MCF 10A (cell line): ENCODE results near the gene MLLT6. TPM values are rescaled to one million over a fixed set of nuclear protein-coding genes. Genes with fewer than 3 reads are reported as not detected.
A peak's percentile ranks its signal among the peaks of the same experiment; 100 is the strongest.

Source experiments
- BruUV-seq: library from RNA; stranded (reverse); fragments of 400-500 nt; replicated peaks from 2 replicates; lab custom pipeline; 2021; lab: Mats Ljungman, UMichigan
- CTCF ChIA-PET: fragments of 300-600 bp; sonication (Branson Sonifier 250); formaldehyde crosslinking; extraction: SDS; loops from one replicate; lab custom pipeline; 2021; ENCODE audit warnings: antibody characterized with exemption, inconsistent platforms; lab: Yijun Ruan, JAX
- POLR2A ChIA-PET: fragments of 300-600, 350-650 bp; sonication (Branson Sonifier 250); formaldehyde crosslinking; extraction: SDS; loops from one replicate; lab custom pipeline; 2020; ENCODE audit warnings: antibody characterized with exemption, inconsistent platforms; lab: Yijun Ruan, JAX
- DNase-seq: peaks from one replicate; pipeline ENCODE4 v3.0.0-alpha.2; 2018; ENCODE audit not compliant: unreplicated experiment
- H3K27ac Mint-ChIP-seq: one replicate; pipeline ENCODE4 v1.8.0; 2022; ENCODE audit warnings: mild to moderate bottlenecking, low read depth, mixed read lengths; ENCODE audit not compliant: unreplicated experiment
- H3K27me3 Mint-ChIP-seq: one replicate; pipeline ENCODE4 v1.8.0; 2022; ENCODE audit warnings: mixed read lengths; ENCODE audit not compliant: insufficient read depth, unreplicated experiment
- H3K36me3 Mint-ChIP-seq: one replicate; pipeline ENCODE4 v1.8.0; 2022; ENCODE audit warnings: mild to moderate bottlenecking, moderate library complexity, mixed read lengths; ENCODE audit not compliant: insufficient read depth, unreplicated experiment
- H3K4me1 Mint-ChIP-seq: one replicate; pipeline ENCODE4 v1.8.0; 2022; ENCODE audit warnings: mixed read lengths; ENCODE audit not compliant: insufficient read depth, unreplicated experiment
- H3K4me3 Mint-ChIP-seq: one replicate; pipeline ENCODE4 v1.8.0; 2022; ENCODE audit warnings: mild to moderate bottlenecking, moderate library complexity, mixed read lengths; ENCODE audit not compliant: unreplicated experiment
- H3K9me3 Mint-ChIP-seq: one replicate; pipeline ENCODE4 v1.8.0; 2022; ENCODE audit warnings: mixed read lengths; ENCODE audit not compliant: unreplicated experiment
- intact Hi-C: fragments of 100-400 bp; cut with micrococcal nuclease; formaldehyde crosslinking; loops from 2 replicates; pipeline ENCODE4 v1.14.1; 2022
- total RNA-seq: library from RNA; stranded (reverse); gene quantifications from 2 replicates; pipeline ENCODE4 v1.2.3, GENCODE V29; 2022
- TF ChIP-seq, protein P1 (sequence below): fragments of 200-600 bp; IDR thresholded peaks from one replicate; pipeline ENCODE4 v1.8.0; 2022; ENCODE audit warnings: antibody characterized with exemption, mild to moderate bottlenecking; ENCODE audit not compliant: unreplicated experiment

The MLLT6 gene
- total RNA-seq, 1 experiment from 2014 or later, result 65.3 TPM

GRCh38 chr17:38727736-38728135, 22.7 kb downstream of the MLLT6 start:
- Mint-ChIP-seq H3K4me3 (no peak overlapping the region), H3K4me1 (peaks cover 7% of the 10 kb centered on the region), H3K27ac (no peak overlapping the region), H3K27me3 (no peaks in the 10 kb centered on the region), H3K36me3 (peaks cover 12% of the 10 kb centered on the region), H3K9me3 (no peaks in the 10 kb centered on the region)
- ChIA-PET POLR2A (interaction anchor here (0.7 to 2.2 kb wide), 6 partner anchors 9 to 360 kb away, joined by 3 to 18 read pairs (median 6); no protein-coding TSS in a partner anchor), CTCF (interaction anchor here (0.6 to 1.6 kb wide), 2 partner anchors 50 to 692 kb away, joined by 3 to 5 read pairs; no protein-coding TSS in a partner anchor)
- no TSS peak for BruUV-seq
- intact Hi-C loops, result no loop called here
- TF ChIP-seq, protein P1, sequence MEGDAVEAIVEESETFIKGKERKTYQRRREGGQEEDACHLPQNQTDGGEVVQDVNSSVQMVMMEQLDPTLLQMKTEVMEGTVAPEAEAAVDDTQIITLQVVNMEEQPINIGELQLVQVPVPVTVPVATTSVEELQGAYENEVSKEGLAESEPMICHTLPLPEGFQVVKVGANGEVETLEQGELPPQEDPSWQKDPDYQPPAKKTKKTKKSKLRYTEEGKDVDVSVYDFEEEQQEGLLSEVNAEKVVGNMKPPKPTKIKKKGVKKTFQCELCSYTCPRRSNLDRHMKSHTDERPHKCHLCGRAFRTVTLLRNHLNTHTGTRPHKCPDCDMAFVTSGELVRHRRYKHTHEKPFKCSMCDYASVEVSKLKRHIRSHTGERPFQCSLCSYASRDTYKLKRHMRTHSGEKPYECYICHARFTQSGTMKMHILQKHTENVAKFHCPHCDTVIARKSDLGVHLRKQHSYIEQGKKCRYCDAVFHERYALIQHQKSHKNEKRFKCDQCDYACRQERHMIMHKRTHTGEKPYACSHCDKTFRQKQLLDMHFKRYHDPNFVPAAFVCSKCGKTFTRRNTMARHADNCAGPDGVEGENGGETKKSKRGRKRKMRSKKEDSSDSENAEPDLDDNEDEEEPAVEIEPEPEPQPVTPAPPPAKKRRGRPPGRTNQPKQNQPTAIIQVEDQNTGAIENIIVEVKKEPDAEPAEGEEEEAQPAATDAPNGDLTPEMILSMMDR, result no peak
- no peak for DNase-seq

GRCh38 chr17:38728290-38728831, 23.3 kb downstream of the MLLT6 start:
- H3K4me3 Mint-ChIP-seq, result no peak overlapping the region
- CTCF ChIA-PET, result interaction anchor here (0.6 to 1.6 kb wide), 6 partner anchors 10 to 1411 kb away, joined by 3 to 5 read pairs (median 3); no protein-coding TSS in a partner anchor

DNA sequence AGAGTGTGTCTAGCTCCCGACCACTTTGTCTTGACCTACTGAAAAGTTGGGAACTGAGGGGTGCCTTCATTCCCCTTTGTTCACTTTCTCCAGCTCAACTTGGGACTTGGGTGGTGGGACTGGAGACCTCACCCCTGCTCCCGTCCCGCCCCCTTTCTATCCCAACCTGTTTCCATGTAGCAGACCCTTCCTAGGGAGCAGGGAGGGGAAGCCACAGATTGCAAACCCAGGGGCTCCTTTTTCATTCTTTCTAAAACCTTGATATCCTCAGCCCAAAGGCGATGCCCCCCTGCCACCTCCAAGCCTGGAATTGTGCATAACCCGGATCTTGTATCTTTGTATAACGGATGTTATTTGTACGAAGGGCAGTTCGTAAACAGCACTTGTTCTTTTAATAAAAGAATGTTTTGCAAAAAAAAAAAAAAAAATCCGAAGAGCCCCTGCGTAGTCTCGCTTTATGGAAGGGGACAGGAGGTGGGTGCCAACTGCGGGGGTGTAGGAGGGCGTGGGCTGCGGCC, 24.4 kb downstream of the MLLT6 start:
- ChIA-PET POLR2A (interaction anchor here (1.1 to 2.2 kb wide), 7 partner anchors 11 to 27 kb away, joined by 3 to 18 read pairs (median 8); partner anchors contain the start of gene PSMB3), CTCF (interaction anchor here (0.7 to 1.6 kb wide), 5 partner anchors 8 to 118 kb away, joined by 3 to 5 read pairs (median 3); no protein-coding TSS in a partner anchor)
- Mint-ChIP-seq H3K27ac (no peak overlapping the region), H3K27me3 (no peaks in the 10 kb centered on the region), H3K4me1 (peaks cover 14% of the 10 kb centered on the region), H3K4me3 (peak overlapping the region; percentile 87), H3K9me3 (no peaks in the 10 kb centered on the region), H3K36me3 (peaks cover 22% of the 10 kb centered on the region)
- no peak for DNase-seq
- intact Hi-C loops, result no loop called here
- TF ChIP-seq, protein P1, result no peak
- BruUV-seq, result no TSS peak

More at GRCh38 chr17:38728290-38728831, 23.3 kb downstream of the MLLT6 start:
- no peak for DNase-seq
- no peaks in the 10 kb centered on the region for H3K27me3 Mint-ChIP-seq
- peaks cover 13% of the 10 kb centered on the region for H3K4me1 Mint-ChIP-seq
- POLR2A ChIA-PET, result interaction anchor here (1.2 to 2.2 kb wide), 7 partner anchors 10 to 26 kb away, joined by 3 to 18 read pairs (median 8); partner anchors contain the start of gene PSMB3
- peaks cover 12% of the 10 kb centered on the region for H3K36me3 Mint-ChIP-seq
- intact Hi-C loops, result no loop called here
- TF ChIP-seq, protein P1, result no peak
- no peaks in the 10 kb centered on the region for H3K9me3 Mint-ChIP-seq
- H3K27ac Mint-ChIP-seq, result no peak overlapping the region
- no TSS peak for BruUV-seq
